CD14-positive monocyte (primary cell): ENCODE measurements around the gene LARP7. TPM values are rescaled to one million over a fixed set of nuclear protein-coding genes. Genes with fewer than 3 reads are reported as not detected.

Experiments
- DNase-seq, 3 donors: peaks; one replicate each; pipeline ENCODE4 v3.0.0-alpha.2; 2011 to 2022
- H2AFZ ChIP-seq: 2 replicates; pipeline ENCODE4 v1.6.0; 2012; ENCODE audit warnings: mild to moderate bottlenecking, low read depth, low read length, inconsistent platforms; ENCODE audit not compliant: insufficient read depth, poor library complexity, severe bottlenecking
- H3K27ac ChIP-seq, 2 donors: 1 replicate in 1 of 2; 2 replicates in 1 of 2; pipeline ENCODE4 v1.5.1; 2012 to 2013; ENCODE audit warnings: low read length in 2 of 2, control low read depth in 1 of 2, inconsistent platforms in 1 of 2, low read depth in 1 of 2, mild to moderate bottlenecking in 1 of 2
- H3K27me3 ChIP-seq, 2 donors: one replicate each; pipeline versions ENCODE4 v1.6.0 to v1.6.1; 2011 to 2013; ENCODE audit warnings: low read length in 2 of 2; ENCODE audit not compliant: control insufficient read depth in 2 of 2, insufficient read depth in 2 of 2
- H3K36me3 ChIP-seq, 2 donors: replicated peaks in 1 of 2; 1 replicate in 1 of 2; 2 replicates in 1 of 2; pipeline versions ENCODE4 v1.5.1 to v1.6.1; 2012 to 2013; ENCODE audit warnings: low read length in 2 of 2, control low read depth in 1 of 2, inconsistent platforms in 1 of 2, mild to moderate bottlenecking in 1 of 2; ENCODE audit not compliant: insufficient read depth in 2 of 2, control insufficient read depth in 1 of 2
- H3K4me1 ChIP-seq, 2 donors: 1 replicate in 1 of 2; 2 replicates in 1 of 2; pipeline versions ENCODE4 v1.5.1 to v1.6.1; 2012 to 2013; ENCODE audit warnings: low read length in 2 of 2, control low read depth in 1 of 2, inconsistent platforms in 1 of 2, mild to moderate bottlenecking in 1 of 2, moderate library complexity in 1 of 2; ENCODE audit not compliant: insufficient read depth in 2 of 2, control insufficient read depth in 1 of 2
- H3K4me2 ChIP-seq: replicated peaks from 2 replicates; pipeline ENCODE3; 2012; ENCODE audit warnings: low read length, moderate library complexity, mild to moderate bottlenecking; ENCODE audit not compliant: poor library complexity, severe bottlenecking; ENCODE audit errors: extremely low read depth
- H3K4me3 ChIP-seq, 3 experiments: fragments of 200-600 bp in 1 of 3; sonication (generic) in 1 of 3; replicated peaks in 1 of 3; 1 replicate in 2 of 3; 2 replicates in 1 of 3; pipeline ENCODE4 v1.5.1; 2011 to 2013; ENCODE audit warnings: low read length in 3 of 3, mild to moderate bottlenecking in 3 of 3, control low read depth in 2 of 3, low read depth in 2 of 3, inconsistent platforms in 1 of 3, moderate library complexity in 1 of 3
- H3K79me2 ChIP-seq: 2 replicates; pipeline ENCODE4 v1.6.0; 2012; ENCODE audit warnings: mild to moderate bottlenecking, control low read depth, inconsistent platforms, low read length, moderate library complexity; ENCODE audit not compliant: insufficient read depth
- H3K9ac ChIP-seq: 2 replicates; pipeline ENCODE4 v1.6.0; 2017; ENCODE audit warnings: low read length, mild to moderate bottlenecking; ENCODE audit not compliant: insufficient read depth, poor library complexity, severe bottlenecking
- H3K9me3 ChIP-seq, 2 donors: replicated peaks in 1 of 2; 1 replicate in 1 of 2; 2 replicates in 1 of 2; pipeline versions ENCODE4 v1.5.1 to v1.6.1; 2012 to 2013; ENCODE audit warnings: low read length in 2 of 2, control low read depth in 1 of 2; ENCODE audit not compliant: control insufficient read depth in 1 of 2, insufficient read depth in 1 of 2
- H4K20me1 ChIP-seq: 2 replicates; pipeline ENCODE4 v1.6.0; 2012; ENCODE audit warnings: mild to moderate bottlenecking, low read length, control low read depth, moderate library complexity; ENCODE audit not compliant: insufficient read depth
- H3K27ac Mint-ChIP-seq, 7 donors: one replicate each; pipeline ENCODE4 v1.8.0; 2020; ENCODE audit warnings: mild to moderate bottlenecking in 7 of 7, mixed read lengths in 7 of 7, moderate library complexity in 6 of 7, inconsistent platforms in 2 of 7
- H3K27me3 Mint-ChIP-seq, 3 donors: one replicate each; pipeline ENCODE4 v1.8.0; 2021 to 2022; ENCODE audit warnings: low read depth in 3 of 3, mild to moderate bottlenecking in 3 of 3, mixed read lengths in 3 of 3, moderate library complexity in 3 of 3, inconsistent platforms in 1 of 3
- H3K36me3 Mint-ChIP-seq, 2 donors: one replicate each; pipeline ENCODE4 v1.8.0; 2020; ENCODE audit warnings: mixed read lengths in 2 of 2, inconsistent platforms in 1 of 2, mild to moderate bottlenecking in 1 of 2
- H3K4me1 Mint-ChIP-seq: one replicate; pipeline ENCODE4 v1.8.0; 2020; ENCODE audit warnings: mild to moderate bottlenecking, mixed read lengths
- H3K4me3 Mint-ChIP-seq, 2 donors: one replicate each; pipeline ENCODE4 v1.8.0; 2020; ENCODE audit warnings: mild to moderate bottlenecking in 2 of 2, mixed read lengths in 2 of 2, moderate library complexity in 1 of 2
- H3K9me3 Mint-ChIP-seq, 7 donors: one replicate each; pipeline ENCODE4 v1.8.0; 2020 to 2022; ENCODE audit warnings: mixed read lengths in 7 of 7, mild to moderate bottlenecking in 6 of 7, moderate library complexity in 6 of 7, inconsistent platforms in 2 of 7
- WGBS: methylation state at CpG from one replicate; pipeline ENCODE4 v1.1.5; 2013; ENCODE audit warnings: missing lambda C conversion rate; ENCODE audit not compliant: insufficient coverage; 5-methylcytosine and 5-hydroxymethylcytosine counted together
- intact Hi-C, 2 donors: fragments of 100-400 bp; cut with micrococcal nuclease; formaldehyde crosslinking; loops; one replicate each; pipeline versions ENCODE4 v1.15.0 to v1.15.1; 2023
- polyA plus RNA-seq, 3 donors: library from polyadenylated mRNA; depleted of rRNA in 1 of 3; unstranded in 2 of 3; stranded (reverse) in 1 of 3; fragments of 300-500 nt in 2 of 3; fragments of >200 nt in 1 of 3; fragmentation: Illumina TruSeq in 2 of 3; gene quantifications; 1 replicate in 2 of 3; 2 replicates in 1 of 3; pipeline ENCODE4 v1.2.3, GENCODE V29; 2012 to 2021
- small RNA-seq: library from RNA; depleted of rRNA; stranded (forward); fragments of <200 nt; gene quantifications from one replicate; pipeline ENCODE3, GENCODE V24; 2012; ENCODE audit warnings: low read depth; ENCODE audit not compliant: insufficient read length
- TF ChIP-seq, protein P1 (sequence below): fragments of 200-600 bp; IDR thresholded peaks from one replicate; pipeline ENCODE4 v1.8.0; 2022; ENCODE audit warnings: antibody characterized with exemption, mild to moderate bottlenecking

The LARP7 gene
- polyA plus RNA-seq, 3 donors = 12.5 to 20.7 (median 14.1) TPM

DNA sequence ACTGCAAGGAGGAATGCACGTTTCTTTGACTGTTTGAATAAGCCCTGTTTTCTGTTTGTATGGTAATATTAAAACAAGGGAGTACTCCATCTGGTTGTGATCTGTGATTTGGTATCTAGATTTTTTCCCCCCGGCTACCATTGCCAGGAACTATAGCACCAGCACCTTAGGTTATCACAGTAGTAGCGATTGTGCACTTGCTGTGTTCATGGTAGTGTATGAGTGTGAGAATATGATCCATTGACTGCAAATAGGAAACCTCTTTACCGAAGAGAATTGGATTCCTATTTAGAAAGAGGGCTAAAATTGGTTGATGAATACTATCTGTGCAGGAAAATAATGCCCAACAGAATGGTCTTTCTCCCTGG, 69.9 kb downstream of the LARP7 start:
- peaks cover 3 to 10% of the 10 kb centered on the region in 2 donors for H3K36me3 Mint-ChIP-seq
- H3K4me3 ChIP-seq = no peak overlapping the region
- H3K27me3 ChIP-seq = peaks cover 46 to 67% of the 10 kb centered on the region in 2 donors
- peaks cover 0 to 4% of the 10 kb centered on the region in 2 donors for H3K4me1 ChIP-seq
- intact Hi-C loops = no loop called here
- no peak for DNase-seq
- peaks cover 14% of the 10 kb centered on the region for H3K4me1 Mint-ChIP-seq
- H3K4me3 Mint-ChIP-seq = peak overlapping the region; percentile 73 to 90
- no peaks in the 10 kb centered on the region for H4K20me1 ChIP-seq
- peaks cover 0 to 17% (median 10%) of the 10 kb centered on the region in 7 donors for H3K9me3 Mint-ChIP-seq
- peak overlapping the region; percentile 68 for H3K4me2 ChIP-seq
- peaks cover 5 to 25% of the 10 kb centered on the region in 2 donors for H3K9me3 ChIP-seq
- TF ChIP-seq, protein P1, sequence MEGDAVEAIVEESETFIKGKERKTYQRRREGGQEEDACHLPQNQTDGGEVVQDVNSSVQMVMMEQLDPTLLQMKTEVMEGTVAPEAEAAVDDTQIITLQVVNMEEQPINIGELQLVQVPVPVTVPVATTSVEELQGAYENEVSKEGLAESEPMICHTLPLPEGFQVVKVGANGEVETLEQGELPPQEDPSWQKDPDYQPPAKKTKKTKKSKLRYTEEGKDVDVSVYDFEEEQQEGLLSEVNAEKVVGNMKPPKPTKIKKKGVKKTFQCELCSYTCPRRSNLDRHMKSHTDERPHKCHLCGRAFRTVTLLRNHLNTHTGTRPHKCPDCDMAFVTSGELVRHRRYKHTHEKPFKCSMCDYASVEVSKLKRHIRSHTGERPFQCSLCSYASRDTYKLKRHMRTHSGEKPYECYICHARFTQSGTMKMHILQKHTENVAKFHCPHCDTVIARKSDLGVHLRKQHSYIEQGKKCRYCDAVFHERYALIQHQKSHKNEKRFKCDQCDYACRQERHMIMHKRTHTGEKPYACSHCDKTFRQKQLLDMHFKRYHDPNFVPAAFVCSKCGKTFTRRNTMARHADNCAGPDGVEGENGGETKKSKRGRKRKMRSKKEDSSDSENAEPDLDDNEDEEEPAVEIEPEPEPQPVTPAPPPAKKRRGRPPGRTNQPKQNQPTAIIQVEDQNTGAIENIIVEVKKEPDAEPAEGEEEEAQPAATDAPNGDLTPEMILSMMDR = no peak
- H3K27ac ChIP-seq = no peak overlapping the region
- WGBS = 0% methylated on average over 1 of the region's 4 CpGs
- no peak overlapping the region for H3K9ac ChIP-seq
- H3K36me3 ChIP-seq = no peaks in the 10 kb centered on the region
- peaks cover 43 to 61% (median 56%) of the 10 kb centered on the region in 3 donors for H3K27me3 Mint-ChIP-seq
- H3K79me2 ChIP-seq = no peaks in the 10 kb centered on the region
- no peak overlapping the region for H2AFZ ChIP-seq
- H3K27ac Mint-ChIP-seq = no peak overlapping the region

Small RNA genes lying within 50 kb of the gene (small RNA-seq; reads per million reads assigned to genes)
- gene MIR302A (0.71 reads per million), gene MIR302C (0.94 reads per million), gene MIR302D (not detected), gene MIR367 (not detected), gene WRBP1 (not detected)

Other genes with a start within 250 kb of the LARP7 start
- under 1 TPM in 1 of 3 donors, not detected in 2; 0.12 TPM for gene NEUROG2, start 121.0 kb upstream of the LARP7 start, polyA plus RNA-seq
- 1 to 10 TPM in 1 of 3 donors, under 1 TPM in 2; 0.81 to 2.9 (median 0.81) TPM for gene ZGRF1, start 234 bp upstream of the LARP7 start, polyA plus RNA-seq